H9 (cell line): Measurements from ENCODE around the gene OR5K2. TPM values are rescaled to one million over a fixed set of nuclear protein-coding genes. Genes with fewer than 3 reads are reported as not detected.

Experiments
- DNase-seq: peaks from one replicate; pipeline ENCODE4 v3.0.0-alpha.2; 2017
- H2AFZ ChIP-seq: one replicate; pipeline ENCODE4 v1.6.1; 2013; ENCODE audit warnings: mild to moderate bottlenecking, low read length, control low read depth, moderate library complexity
- H2AK5ac ChIP-seq: 2 replicates; pipeline ENCODE4 v1.6.1; 2013; ENCODE audit warnings: low read length, control low read depth, mixed read lengths; ENCODE audit not compliant: insufficient read length
- H2BK120ac ChIP-seq: one replicate; pipeline ENCODE4 v1.6.1; 2013; ENCODE audit warnings: low read depth, mild to moderate bottlenecking, low read length, control low read depth, inconsistent platforms; ENCODE audit not compliant: poor library complexity, severe bottlenecking
- H2BK12ac ChIP-seq: 2 replicates; pipeline ENCODE4 v1.6.1; 2013; ENCODE audit warnings: low read length, control low read depth, mixed read lengths, low read depth; ENCODE audit not compliant: insufficient read length
- H2BK15ac ChIP-seq: 2 replicates; pipeline ENCODE4 v1.6.1; 2013; ENCODE audit warnings: low read depth, low read length, control low read depth
- H2BK20ac ChIP-seq: one replicate; pipeline ENCODE4 v1.6.1; 2013; ENCODE audit warnings: low read depth, mild to moderate bottlenecking, low read length, control low read depth, inconsistent platforms; ENCODE audit not compliant: poor library complexity, severe bottlenecking
- H2BK5ac ChIP-seq: 2 replicates; pipeline ENCODE4 v1.6.1; 2013; ENCODE audit warnings: low read length, control low read depth, mixed read lengths; ENCODE audit not compliant: insufficient read length
- H3K14ac ChIP-seq: 2 replicates; pipeline ENCODE4 v1.6.1; 2013; ENCODE audit warnings: low read length, control low read depth; ENCODE audit not compliant: insufficient read depth
- H3K18ac ChIP-seq: 2 replicates; pipeline ENCODE4 v1.6.1; 2013; ENCODE audit warnings: low read depth, mild to moderate bottlenecking, mixed read lengths, low read length, control low read depth; ENCODE audit not compliant: insufficient read length
- H3K23ac ChIP-seq: 2 replicates; pipeline ENCODE4 v1.6.1; 2013; ENCODE audit warnings: low read length, control low read depth, mixed read lengths, low read depth; ENCODE audit not compliant: insufficient read length
- H3K23me2 ChIP-seq: 2 replicates; pipeline ENCODE4 v1.6.1; 2013; ENCODE audit warnings: low read depth, mild to moderate bottlenecking, mixed read lengths, low read length, control low read depth; ENCODE audit not compliant: insufficient read length, poor library complexity, severe bottlenecking
- H3K27ac ChIP-seq: 2 replicates; pipeline ENCODE4 v1.5.1; 2013; ENCODE audit warnings: low read length, control low read depth, mixed read lengths, low read depth; ENCODE audit not compliant: insufficient read length
- H3K27me3 ChIP-seq: 2 replicates; pipeline ENCODE4 v1.6.1; 2013; ENCODE audit warnings: low read length, control low read depth, inconsistent platforms; ENCODE audit not compliant: insufficient read depth
- H3K4ac ChIP-seq: 2 replicates; pipeline ENCODE4 v1.6.1; 2013; ENCODE audit warnings: low read depth, mild to moderate bottlenecking, control low read depth, inconsistent platforms, low read length, moderate library complexity
- H3K4me1 ChIP-seq: 2 replicates; pipeline ENCODE4 v1.6.1; 2013; ENCODE audit warnings: low read length, control low read depth, inconsistent platforms; ENCODE audit not compliant: insufficient read depth
- H3K4me2 ChIP-seq: 2 replicates; pipeline ENCODE4 v1.6.1; 2013; ENCODE audit warnings: low read length, control low read depth, mixed read lengths; ENCODE audit not compliant: insufficient read length, insufficient read depth
- H3K56ac ChIP-seq: 2 replicates; pipeline ENCODE4 v1.6.1; 2013; ENCODE audit warnings: low read depth, mild to moderate bottlenecking, mixed read lengths, low read length, control low read depth; ENCODE audit not compliant: insufficient read length
- H3K79me1 ChIP-seq: 2 replicates; pipeline ENCODE4 v1.6.1; 2013; ENCODE audit warnings: low read depth, mild to moderate bottlenecking, moderate library complexity, low read length, control low read depth, inconsistent platforms; ENCODE audit not compliant: insufficient read depth, poor library complexity, severe bottlenecking
- H3K79me2 ChIP-seq: 2 replicates; pipeline ENCODE4 v1.6.1; 2013; ENCODE audit warnings: low read length, control low read depth, inconsistent platforms; ENCODE audit not compliant: insufficient read depth
- H3K9ac ChIP-seq: 2 replicates; pipeline ENCODE4 v1.6.1; 2013; ENCODE audit warnings: low read length, control low read depth, mixed read lengths; ENCODE audit not compliant: insufficient read length; ENCODE audit errors: extremely low read depth
- H3K9me3 ChIP-seq: one replicate; pipeline ENCODE4 v1.6.1; 2013; ENCODE audit warnings: low read depth, low read length, inconsistent platforms; ENCODE audit not compliant: control insufficient read depth
- H3T11ph ChIP-seq: one replicate; pipeline ENCODE4 v1.6.1; 2013; ENCODE audit warnings: mild to moderate bottlenecking, low read length, control low read depth, inconsistent platforms
- H4K20me1 ChIP-seq: one replicate; pipeline ENCODE4 v1.6.1; 2013; ENCODE audit not compliant: control insufficient read depth, insufficient read length, insufficient read depth
- H4K5ac ChIP-seq: 2 replicates; pipeline ENCODE4 v1.6.1; 2013; ENCODE audit warnings: low read depth, mild to moderate bottlenecking, mixed read lengths, low read length, control low read depth; ENCODE audit not compliant: insufficient read length
- H4K8ac ChIP-seq: replicated peaks from 2 replicates; pipeline ENCODE4 v1.6.1; 2013; ENCODE audit warnings: low read length, control low read depth, mixed read lengths, low read depth; ENCODE audit not compliant: insufficient read length
- H4K91ac ChIP-seq: 2 replicates; pipeline ENCODE4 v1.6.1; 2013; ENCODE audit warnings: low read depth, mild to moderate bottlenecking, moderate library complexity, mixed read lengths, low read length, control low read depth; ENCODE audit not compliant: insufficient read length
- H3K27ac Mint-ChIP-seq, 3 experiments: 2 replicates in 2 of 3; 3 replicates in 1 of 3; pipeline ENCODE4 v1.8.0; 2020 to 2021; ENCODE audit warnings: mixed read lengths in 3 of 3, mild to moderate bottlenecking in 1 of 3, moderate library complexity in 1 of 3
- H3K27me3 Mint-ChIP-seq: 2 replicates; pipeline ENCODE4 v1.8.0; 2021; ENCODE audit warnings: low read depth, mild to moderate bottlenecking, moderate library complexity, mixed read lengths
- H3K36me3 Mint-ChIP-seq, 3 experiments: 2 replicates in 2 of 3; 3 replicates in 1 of 3; pipeline ENCODE4 v1.8.0; 2020 to 2021; ENCODE audit warnings: low read depth in 3 of 3, mixed read lengths in 3 of 3; ENCODE audit not compliant: insufficient read depth in 1 of 3
- H3K4me1 Mint-ChIP-seq, 2 experiments: 2 replicates each; pipeline ENCODE4 v1.8.0; 2020; ENCODE audit warnings: mixed read lengths in 2 of 2
- H3K4me3 Mint-ChIP-seq, 2 experiments: 2 replicates in 1 of 2; 3 replicates in 1 of 2; pipeline ENCODE4 v1.8.0; 2020 to 2021; ENCODE audit warnings: mild to moderate bottlenecking in 2 of 2, mixed read lengths in 2 of 2, moderate library complexity in 1 of 2
- H3K9me3 Mint-ChIP-seq, 2 experiments: 2 replicates in 1 of 2; 3 replicates in 1 of 2; pipeline ENCODE4 v1.8.0; 2020; ENCODE audit warnings: mild to moderate bottlenecking in 2 of 2, mixed read lengths in 2 of 2, moderate library complexity in 1 of 2
- WGBS: extraction: QIAGEN DNeasy Blood & Tissue Kit; methylation state at CpG from one replicate; pipeline ENCODE4 v1.1.7; 2013; ENCODE audit warnings: missing lambda C conversion rate, low lambda C conversion rate, mixed read lengths; ENCODE audit not compliant: insufficient read length; ENCODE audit errors: extremely low coverage; 5-methylcytosine and 5-hydroxymethylcytosine counted together
- total RNA-seq: library from RNA; stranded (reverse); gene quantifications from 2 replicates; pipeline ENCODE4 v1.2.1, GENCODE V29; 2021
- TF ChIP-seq, protein P1 (sequence below): fragments of 200-600 bp; sonication (generic); conservative IDR thresholded peaks from 3 replicates; pipeline ENCODE4 v1.8.0; 2021; ENCODE audit warnings: antibody characterized with exemption, mild to moderate bottlenecking

OR5K2 gene
- total RNA-seq, 1 experiment from 2014 or later = not detected

DNA sequence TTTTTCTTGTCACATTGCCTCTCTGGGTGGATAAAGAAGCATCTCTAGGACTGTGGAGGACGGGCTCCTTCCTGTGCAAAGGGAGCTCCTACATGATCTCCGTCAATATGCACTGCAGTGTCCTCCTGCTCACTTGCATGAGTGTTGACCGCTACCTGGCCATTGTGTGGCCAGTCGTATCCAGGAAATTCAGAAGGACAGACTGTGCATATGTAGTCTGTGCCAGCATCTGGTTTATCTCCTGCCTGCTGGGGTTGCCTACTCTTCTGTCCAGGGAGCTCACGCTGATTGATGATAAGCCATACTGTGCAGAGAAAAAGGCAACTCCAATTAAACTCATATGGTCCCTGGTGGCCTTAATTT, 34.8 kb downstream of the OR5K2 start:
- Histone ChIP-seq H3K9ac (no peak overlapping the region), H3K14ac (no peak overlapping the region), H3K23ac (no peak overlapping the region), H4K8ac (no peak overlapping the region), H2AK5ac (no peak overlapping the region), H4K5ac (no peak overlapping the region), H3K9me3 (no peaks in the 10 kb centered on the region), H2BK5ac (no peak overlapping the region), H4K20me1 (no peaks in the 10 kb centered on the region), H2AFZ (no peak overlapping the region), H4K91ac (no peak overlapping the region), H2BK15ac (no peak overlapping the region), H3K79me2 (no peaks in the 10 kb centered on the region), H3K4me2 (no peak overlapping the region), H3K18ac (no peak overlapping the region), H3K79me1 (no peaks in the 10 kb centered on the region), H2BK120ac (no peak overlapping the region), H2BK20ac (no peak overlapping the region), H3K56ac (no peak overlapping the region), H2BK12ac (no peak overlapping the region), H3K27me3 (no peaks in the 10 kb centered on the region), H3T11ph (no peak overlapping the region), H3K23me2 (no peaks in the 10 kb centered on the region), H3K4me1 (no peaks in the 10 kb centered on the region), H3K4ac (no peak overlapping the region), H3K27ac (no peak overlapping the region)
- Mint-ChIP-seq H3K4me1 (peaks cover 4 to 5% of the 10 kb centered on the region in 2 experiments; a peak in 3 of 4 replicates), H3K4me3 (no peak overlapping the region), H3K36me3 (no peaks in the 10 kb centered on the region), H3K27ac (no peak overlapping the region), H3K9me3 (no peaks in the 10 kb centered on the region), H3K27me3 (no peaks in the 10 kb centered on the region)
- TF ChIP-seq, protein P1, sequence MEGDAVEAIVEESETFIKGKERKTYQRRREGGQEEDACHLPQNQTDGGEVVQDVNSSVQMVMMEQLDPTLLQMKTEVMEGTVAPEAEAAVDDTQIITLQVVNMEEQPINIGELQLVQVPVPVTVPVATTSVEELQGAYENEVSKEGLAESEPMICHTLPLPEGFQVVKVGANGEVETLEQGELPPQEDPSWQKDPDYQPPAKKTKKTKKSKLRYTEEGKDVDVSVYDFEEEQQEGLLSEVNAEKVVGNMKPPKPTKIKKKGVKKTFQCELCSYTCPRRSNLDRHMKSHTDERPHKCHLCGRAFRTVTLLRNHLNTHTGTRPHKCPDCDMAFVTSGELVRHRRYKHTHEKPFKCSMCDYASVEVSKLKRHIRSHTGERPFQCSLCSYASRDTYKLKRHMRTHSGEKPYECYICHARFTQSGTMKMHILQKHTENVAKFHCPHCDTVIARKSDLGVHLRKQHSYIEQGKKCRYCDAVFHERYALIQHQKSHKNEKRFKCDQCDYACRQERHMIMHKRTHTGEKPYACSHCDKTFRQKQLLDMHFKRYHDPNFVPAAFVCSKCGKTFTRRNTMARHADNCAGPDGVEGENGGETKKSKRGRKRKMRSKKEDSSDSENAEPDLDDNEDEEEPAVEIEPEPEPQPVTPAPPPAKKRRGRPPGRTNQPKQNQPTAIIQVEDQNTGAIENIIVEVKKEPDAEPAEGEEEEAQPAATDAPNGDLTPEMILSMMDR = no peak
- no CpG with 5 or more reads among the region's 5 CpGs for WGBS
- DNase-seq = no peak
